Kasumi-1 (cell line): ENCODE data around the gene MYLK4.

ENCODE experiments used
- DNase-seq, 2 experiments: peaks; one replicate each; lab custom pipeline; 2025; lab: John Stamatoyannopoulos, UW

The MYLK4 gene

GRCh38 chr6:2733324-2733723, 17.4 kb downstream of the MYLK4 start:
- peak; percentile 96 to 97 for DNase-seq

DNA sequence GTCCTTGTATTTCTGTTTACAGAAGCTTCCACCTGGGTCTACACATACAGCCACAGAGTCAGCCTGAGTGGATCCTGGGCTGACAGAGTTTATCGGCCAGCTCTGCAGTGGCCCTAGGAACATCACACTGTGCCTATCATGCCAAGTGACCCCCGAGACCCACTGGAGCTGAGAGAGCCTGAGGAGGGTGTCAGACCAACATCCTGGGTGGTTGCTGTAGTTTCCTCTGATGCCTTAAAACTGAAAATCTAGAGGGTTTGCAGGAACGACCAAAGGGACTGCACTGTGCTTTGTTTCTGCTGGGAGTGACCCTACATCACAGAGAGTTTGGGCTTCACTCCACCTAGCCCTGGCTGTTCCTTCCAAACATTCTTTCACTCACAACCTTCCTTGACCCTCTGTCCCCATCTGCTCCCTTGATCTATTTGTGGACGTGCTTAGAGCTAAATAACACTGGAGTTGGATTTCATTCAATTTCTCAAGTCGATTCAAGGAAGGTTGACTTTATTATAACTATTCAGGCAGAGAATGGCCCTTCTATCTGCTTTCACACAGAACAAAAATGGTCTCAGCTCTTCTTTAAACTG, 18.1 kb downstream of the MYLK4 start:
- DNase-seq: no peak

DNA sequence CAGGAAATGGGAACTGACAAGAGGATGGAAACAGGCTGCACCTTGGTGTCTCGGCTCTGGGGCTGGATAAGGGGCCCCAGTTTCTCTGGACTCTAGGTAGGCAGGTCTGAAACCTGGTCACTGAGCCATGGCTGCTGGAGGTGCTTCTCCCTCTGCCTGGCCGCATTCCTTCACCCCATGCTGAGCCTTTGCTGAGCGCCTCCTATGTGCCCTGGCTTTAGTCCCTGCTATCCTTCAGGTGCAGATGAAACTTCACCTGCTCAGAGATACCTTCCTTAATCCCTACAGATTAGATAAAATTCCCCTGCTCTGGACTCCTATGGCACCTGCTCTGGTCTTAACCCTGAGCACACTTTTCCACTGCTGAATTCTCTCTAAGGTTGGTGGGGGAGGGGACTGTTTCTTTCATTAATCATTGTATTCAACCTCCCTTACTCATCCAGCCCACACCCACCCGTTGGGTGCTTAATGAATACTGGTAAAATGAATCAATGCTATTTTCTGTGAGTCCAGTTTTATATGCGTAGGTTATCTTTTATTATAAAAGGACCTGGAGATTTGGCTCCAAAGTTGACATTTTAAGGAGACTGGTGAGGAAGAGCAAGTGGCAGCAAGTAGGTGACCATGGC, 19.3 kb downstream of the MYLK4 start:
- no peak for DNase-seq

GRCh38 chr6:2730353-2731107, 20.2 kb downstream of the MYLK4 start:
- no peak for DNase-seq

DNA sequence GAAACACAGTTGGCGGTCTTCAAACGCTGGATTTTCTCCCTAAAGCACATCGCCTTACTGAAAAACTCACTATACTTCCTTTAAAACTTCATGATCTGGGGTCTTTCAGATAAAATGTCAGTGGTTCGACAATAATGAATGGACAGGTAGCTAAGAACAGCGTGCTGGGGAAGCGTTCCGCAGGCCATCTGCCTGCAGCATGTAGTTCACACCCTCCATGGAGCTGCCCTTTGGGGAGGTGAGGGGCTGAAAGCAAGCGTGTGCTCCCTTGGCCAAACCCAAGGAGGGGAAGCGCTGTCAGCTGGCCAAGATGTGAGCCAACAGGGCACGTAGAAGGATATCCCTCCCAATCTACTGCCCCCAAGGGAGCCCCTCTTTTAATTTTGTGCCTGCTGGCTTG, 20.8 kb downstream of the MYLK4 start:
- no peak for DNase-seq

GRCh38 chr6:2725999-2726567, 24.6 kb downstream of the MYLK4 start:
- peak; percentile 87 to 88 for DNase-seq

DNA sequence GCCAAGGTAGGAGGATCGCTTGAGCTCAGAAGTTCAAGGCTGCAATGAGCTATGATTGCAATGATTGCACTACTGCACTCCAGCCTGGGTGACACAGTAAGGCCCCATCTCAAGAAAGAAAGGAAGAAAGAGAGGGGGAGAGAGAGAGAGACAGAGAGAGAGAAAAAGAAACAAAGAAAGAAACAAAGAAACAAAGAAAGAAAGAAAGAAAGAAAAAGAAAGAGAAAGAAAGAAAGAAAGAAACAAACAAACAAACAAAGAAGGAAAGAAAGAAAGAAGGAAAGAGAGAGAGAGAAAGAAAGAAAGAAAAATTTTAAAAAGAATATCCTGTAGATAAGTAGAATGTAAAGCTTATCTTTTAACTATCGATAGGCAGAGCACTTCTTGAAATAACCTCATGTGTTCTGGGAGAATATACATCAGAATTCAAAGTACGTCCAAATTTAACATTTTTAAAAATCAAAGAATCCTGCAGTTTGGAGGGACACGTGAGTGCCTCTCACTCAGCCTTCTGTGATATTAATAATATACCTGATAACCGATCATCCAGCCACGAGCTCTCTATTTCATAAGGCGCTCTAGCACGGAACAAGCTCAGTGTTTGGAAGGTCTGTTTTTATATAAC, 25.2 kb downstream of the MYLK4 start:
- no peak for DNase-seq

GRCh38 chr6:2721219-2721618, 29.5 kb downstream of the MYLK4 start:
- DNase-seq: no peak

GRCh38 chr6:2719093-2719455, 31.6 kb downstream of the MYLK4 start:
- DNase-seq: no peak

- peak; percentile 40 to 58 for DNase-seq
Observed at GRCh38 chr6:2718334-2719092, 32.2 kb downstream of the MYLK4 start.

GRCh38 chr6:2716936-2717700, 33.6 kb downstream of the MYLK4 start:
- DNase-seq: no peak

DNA sequence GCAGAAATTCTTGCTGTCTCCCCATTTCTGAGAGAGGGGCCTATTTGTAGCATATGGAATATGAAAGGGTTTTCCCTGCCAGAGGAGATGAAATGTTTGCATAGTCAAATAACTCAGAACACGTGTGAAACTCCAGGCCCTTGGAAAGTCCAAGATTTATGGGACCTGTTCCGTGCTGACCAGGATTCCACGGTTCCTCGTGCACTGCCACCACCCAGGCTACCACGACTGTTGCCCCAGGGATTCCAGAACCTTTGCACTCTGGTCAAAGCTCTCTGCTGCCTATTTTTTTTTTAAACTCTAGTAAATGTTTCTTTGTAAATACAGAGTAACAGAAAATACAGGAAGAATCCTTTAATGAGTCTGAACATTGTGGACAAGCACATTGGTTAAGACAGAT, 35.0 kb downstream of the MYLK4 start:
- no peak for DNase-seq

DNA sequence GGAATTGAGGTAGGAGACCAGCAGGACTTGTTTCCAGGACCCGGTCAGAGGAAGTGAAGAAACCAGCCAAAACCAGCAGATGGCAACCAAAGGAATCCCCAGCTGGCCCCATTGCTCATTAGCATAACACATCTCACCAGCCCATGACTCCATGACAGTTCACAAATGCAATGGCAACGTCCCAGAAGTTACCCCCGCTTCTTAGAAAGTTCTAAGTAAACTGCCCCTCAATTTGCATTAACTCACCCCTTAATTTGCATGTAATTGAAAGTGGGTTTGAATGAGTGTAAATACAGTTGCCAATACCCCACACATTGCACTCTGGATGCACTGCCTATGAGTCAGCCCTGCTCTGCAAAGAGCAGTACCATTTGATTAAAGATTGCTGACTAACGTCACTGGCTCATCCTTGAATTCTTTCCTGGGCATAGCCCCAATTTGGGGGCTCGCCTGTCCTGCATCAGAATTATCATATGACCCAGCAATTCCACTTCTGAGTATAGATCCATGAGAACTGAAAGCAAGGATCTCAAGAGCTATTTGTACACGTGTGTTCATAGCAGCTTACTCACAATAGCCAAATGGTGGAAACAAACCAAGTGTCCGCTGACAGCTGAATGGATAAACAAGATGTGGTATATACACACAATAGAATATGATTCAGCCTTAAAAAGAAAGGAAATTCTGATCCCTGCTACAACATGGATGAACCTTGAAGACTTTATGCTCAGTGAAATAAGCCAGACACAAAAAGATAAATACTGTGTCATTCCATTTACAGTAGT, 36.4 kb downstream of the MYLK4 start:
- DNase-seq: no peak

DNA sequence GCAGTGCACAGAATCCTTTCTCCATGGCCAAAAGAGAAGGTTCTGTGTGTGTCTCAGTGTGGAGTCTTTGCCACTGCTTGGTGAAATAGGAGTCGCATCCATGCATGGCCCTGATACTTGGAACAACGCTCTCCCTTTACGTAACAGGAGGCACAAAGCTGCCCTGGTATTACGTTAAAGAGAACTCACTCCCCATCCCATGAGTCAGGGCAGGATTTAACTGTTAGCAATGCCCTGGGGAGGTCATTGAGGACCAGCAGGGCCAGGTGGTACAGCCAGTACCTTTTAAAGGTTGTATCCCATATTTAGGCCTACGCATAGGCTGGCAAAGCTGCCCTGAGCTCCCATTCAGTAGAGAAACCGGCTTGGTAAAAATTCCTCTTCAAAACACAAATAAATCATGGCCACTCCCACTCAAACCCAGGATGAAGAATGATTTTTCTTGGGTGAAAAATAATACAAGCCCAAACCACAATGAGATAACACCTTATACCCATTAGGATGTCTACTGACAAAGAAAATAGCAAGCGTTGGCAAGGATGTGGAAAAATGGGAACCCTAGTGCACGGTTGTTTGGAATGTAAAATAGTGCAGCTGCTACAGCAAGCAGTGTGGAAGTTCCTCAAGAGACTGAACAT, 37.1 kb downstream of the MYLK4 start:
- no peak for DNase-seq

DNA sequence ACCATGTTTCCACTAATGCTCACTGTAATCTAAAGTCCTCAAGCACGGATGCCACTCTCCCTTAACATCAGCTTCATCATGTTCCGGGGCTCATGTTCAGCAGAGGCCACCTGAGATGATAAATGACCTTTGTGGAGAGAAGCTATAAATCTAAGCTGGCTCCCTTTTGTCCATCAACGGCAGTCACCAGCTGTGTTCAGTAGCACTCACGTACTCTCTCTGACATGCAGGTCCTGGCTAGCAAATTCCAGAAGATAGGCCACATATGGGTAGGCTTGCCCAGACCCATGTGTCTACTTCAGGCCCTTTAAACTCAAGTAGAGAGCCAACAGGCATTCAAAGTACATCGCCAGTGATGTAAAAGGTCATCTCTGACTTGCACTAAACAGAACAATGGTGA, 38.6 kb downstream of the MYLK4 start:
- DNase-seq: no peak

DNA sequence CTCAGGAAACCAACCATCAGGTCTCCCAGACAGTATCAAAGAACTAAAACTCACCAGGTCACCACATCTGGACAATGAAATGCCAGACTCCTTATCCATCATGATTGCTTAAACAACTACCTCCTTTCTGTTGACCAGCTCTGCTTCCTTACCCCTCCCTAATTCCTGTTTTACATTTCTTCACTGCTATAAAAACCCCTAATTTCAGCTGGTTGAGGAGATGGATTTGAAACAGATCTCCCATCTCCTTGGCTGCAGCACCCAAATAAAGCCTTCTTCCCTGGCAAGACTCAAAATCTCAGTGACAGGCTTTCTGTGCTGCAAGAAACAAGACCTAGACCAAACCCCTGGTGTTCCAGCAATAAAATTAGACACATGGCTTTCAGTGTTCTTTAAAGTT, 40.3 kb downstream of the MYLK4 start:
- no peak for DNase-seq

GRCh38 chr6:2708456-2708855, 42.3 kb downstream of the MYLK4 start:
- DNase-seq: no peak

GRCh38 chr6:2706558-2706957, 44.2 kb downstream of the MYLK4 start:
- DNase-seq: no peak

DNA sequence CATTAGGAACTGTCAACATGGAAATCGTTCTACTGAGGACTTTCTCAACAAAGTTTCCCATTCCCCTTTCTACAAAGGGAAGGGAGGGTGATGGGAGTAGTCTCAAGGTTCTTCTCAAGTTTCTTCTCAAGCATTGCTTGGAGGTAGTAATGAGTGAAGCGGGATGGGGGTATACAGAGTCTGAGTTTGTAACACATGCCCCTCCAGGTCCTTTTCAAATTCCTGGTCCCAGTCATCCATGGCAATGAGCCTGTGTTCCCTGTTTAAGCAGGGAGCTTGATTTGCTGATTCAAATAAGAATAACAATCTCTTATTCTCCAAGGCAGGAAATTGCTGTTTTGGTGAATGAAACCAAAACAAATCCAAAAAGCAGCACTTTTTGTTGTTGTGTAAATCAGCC, 45.5 kb downstream of the MYLK4 start:
- no peak for DNase-seq

DNA sequence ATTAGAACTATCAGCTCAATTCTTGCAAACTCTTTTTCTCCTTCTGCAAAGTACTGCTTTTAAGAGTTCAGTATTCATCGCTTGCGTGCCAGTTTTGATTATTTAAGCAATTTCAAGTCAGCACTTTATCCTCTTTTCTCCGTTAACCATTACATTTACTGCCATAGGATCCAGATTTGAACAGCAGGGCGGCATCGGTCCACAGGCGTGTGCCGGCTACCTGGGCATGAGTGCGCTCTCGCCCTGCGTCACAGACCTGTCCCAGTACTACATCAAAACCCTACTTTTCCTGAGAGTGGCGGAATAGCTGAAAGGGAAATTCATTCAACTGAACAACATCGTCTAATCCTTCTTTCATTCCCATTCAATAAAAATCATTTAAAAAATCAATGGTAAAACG, 53.4 kb downstream of the MYLK4 start:
- no peak for DNase-seq
